Tibial nerve (tissue), 3 donors: ENCODE measurements around the gene IL15.

Experiments used
- CTCF ChIP-seq, 5 experiments: fragments of 200-600 bp in 3 of 5; fragments of 450-650 bp in 2 of 5; sonication (generic) in 3 of 5; IDR thresholded peaks; one replicate each; pipeline ENCODE4 v1.5.1; 2016 to 2019; ENCODE audit warnings: antibody characterized with exemption in 5 of 5, mild to moderate bottlenecking in 3 of 5, moderate library complexity in 2 of 5
- POLR2A ChIP-seq, 2 donors: fragments of 450-650 bp; IDR thresholded peaks; one replicate each; pipeline ENCODE4 v1.6.1; 2017; ENCODE audit warnings: antibody characterized with exemption in 2 of 2, mild to moderate bottlenecking in 2 of 2, moderate library complexity in 2 of 2

- no peak for TF ChIP-seq CTCF (IDR thresholded peaks at IDR 0.05)
- no peak for TF ChIP-seq POLR2A (IDR thresholded peaks at IDR 0.05)
These were observed 27.1 kb upstream of the IL15 start for GRCh38 chr4:141609243-141609642.
